Activated naive CD8-positive, alpha-beta T cell treated with anti-CD3 and anti-CD28 coated beads, Interleukin-2, amount 50 U/mL, for 16 hours (primary cell): Measurements from ENCODE around the gene CMAS.

Experiments
- DNase-seq: peaks from one replicate; pipeline ENCODE4 v3.0.0-alpha.2; 2020; ENCODE audit warnings: low read depth, low spot score

Gene CMAS

DNA sequence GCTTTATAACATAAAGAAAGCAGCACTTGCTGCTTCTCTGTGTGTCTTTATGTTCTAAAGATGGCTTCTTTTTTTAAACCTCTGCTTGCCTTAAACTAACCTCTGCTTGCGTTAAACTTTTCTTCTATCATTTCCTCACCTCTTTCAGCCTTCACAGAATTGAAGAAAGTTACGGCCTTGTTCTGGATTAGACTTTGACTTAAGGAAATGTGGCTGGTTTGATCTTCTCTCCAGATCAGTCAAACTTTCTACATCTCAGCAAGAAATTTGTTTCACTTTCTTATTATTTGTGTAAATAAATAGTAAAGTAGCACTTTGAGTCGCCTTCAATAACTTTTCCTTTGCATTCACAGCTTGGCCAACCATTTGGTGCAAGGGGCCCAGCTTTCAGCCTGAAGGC lies 64.2 kb downstream of the CMAS start:
- no peak for DNase-seq
